Mucosa of descending colon (tissue), 3 donors: ENCODE measurements around the gene LZTS2. TPM values are rescaled to one million over a fixed set of nuclear protein-coding genes. Genes with fewer than 3 reads are reported as not detected.

ENCODE experiments used
- ATAC-seq: fragments of 200-7000 bp; cut with Tn5 transposase; one replicate; pipeline ENCODE4 v1.9.1; 2020; ENCODE audit warnings: mild to moderate bottlenecking, moderate library complexity
- DNase-seq, 3 donors: peaks; one replicate each; pipeline ENCODE4 v3.0.0-alpha.2; 2020
- H3K36me3 ChIP-seq: fragments of 200-600 bp; one replicate; pipeline ENCODE4 v1.8.0; 2021; ENCODE audit warnings: low read depth, mild to moderate bottlenecking
- H3K4me1 ChIP-seq: fragments of 200-600 bp; one replicate; pipeline ENCODE4 v1.8.0; 2021; ENCODE audit warnings: low read depth, mild to moderate bottlenecking
- H3K4me3 ChIP-seq: fragments of 200-600 bp; one replicate; pipeline ENCODE4 v1.8.0; 2021; ENCODE audit warnings: mild to moderate bottlenecking
- H3K9me3 ChIP-seq: fragments of 200-600 bp; one replicate; pipeline ENCODE4 v1.8.0; 2021; ENCODE audit warnings: mild to moderate bottlenecking
- CTCF ChIP-seq: fragments of 200-600 bp; IDR thresholded peaks from one replicate; pipeline ENCODE4 v1.8.0; 2022; ENCODE audit warnings: antibody characterized with exemption, mild to moderate bottlenecking
- intact Hi-C, 2 donors: fragments of 100-400 bp; cut with DNase I in 1 of 2; cut with micrococcal nuclease in 1 of 2; formaldehyde crosslinking; loops; one replicate each; pipeline versions ENCODE4 v1.11.0 to v1.11.1; 2022; cut with DNase I, micrococcal nuclease
- total RNA-seq, 3 donors: library from RNA; stranded (reverse); fragmentation: NEBNext Ultra II Directional in 2 of 3; extraction: Animal tissue kit (Norgen Biotek cat#: 25700) in 2 of 3; gene quantifications; one replicate each; pipeline versions ENCODE4 v1.2.1 to v1.2.4, GENCODE V29; 2021 to 2023
- donor health status: DM: no; HTN: no; CAD: no; lungs with moderate emphysema.
- donor health status: DM: no; HTN: no; CAD: no.
- donor health status: DM: no; HTN: yes; CAD: no.

LZTS2 gene
- total RNA-seq, 3 donors from 2014 or later = 26.0 to 82.1 (median 31.5) TPM

DNA sequence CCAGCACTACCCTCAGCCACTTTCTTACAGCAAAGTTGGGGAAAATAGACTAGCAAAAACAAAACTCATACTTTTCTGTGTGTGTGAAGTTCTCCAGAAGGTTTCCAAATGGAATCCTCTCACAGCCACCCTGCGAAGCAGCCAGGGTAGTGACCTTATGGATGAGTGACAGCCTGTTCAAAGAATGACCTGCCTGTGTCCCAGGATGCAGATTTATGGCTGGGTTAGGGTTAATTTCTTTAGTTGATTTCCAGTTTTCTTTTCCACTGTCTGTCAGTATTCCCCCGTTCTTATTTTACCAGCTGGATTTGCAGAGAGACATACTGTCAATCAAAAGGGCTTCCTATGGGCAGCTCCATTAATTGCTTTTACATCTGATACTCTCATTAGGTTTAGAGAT lies 32.7 kb upstream of the LZTS2 start:
- Histone ChIP-seq H3K36me3 (no peaks in the 10 kb centered on the region), H3K9me3 (no peaks in the 10 kb centered on the region), H3K4me1 (peaks cover 22% of the 10 kb centered on the region), H3K4me3 (no peak overlapping the region)
- ATAC-seq (no peak), DNase-seq (no peak)
- TF ChIP-seq CTCF = no peak
- intact Hi-C loops = no loop called here

GRCh38 chr10:100967332-100967731 lies 32.3 kb upstream of the LZTS2 start:
- intact Hi-C loops = no loop called here
- Histone ChIP-seq H3K9me3 (no peaks in the 10 kb centered on the region), H3K4me3 (no peak overlapping the region), H3K4me1 (peaks cover 26% of the 10 kb centered on the region), H3K36me3 (no peaks in the 10 kb centered on the region)
- ATAC-seq (no peak), DNase-seq (no peak)
- no peak for TF ChIP-seq CTCF

- TF ChIP-seq CTCF = no peak
- no peak for DNase-seq
- peak; percentile 24 for ATAC-seq
- Histone ChIP-seq H3K9me3 (no peaks in the 10 kb centered on the region), H3K36me3 (no peaks in the 10 kb centered on the region), H3K4me3 (no peak overlapping the region), H3K4me1 (peaks cover 27% of the 10 kb centered on the region)
- intact Hi-C loops = no loop called here
These were observed 31.4 kb upstream of the LZTS2 start for GRCh38 chr10:100968062-100968736.

- peak overlapping the region; percentile 77 for H3K4me3 ChIP-seq
- no peak for TF ChIP-seq CTCF
- H3K9me3 ChIP-seq = no peaks in the 10 kb centered on the region
- intact Hi-C loops = no loop called here
- peaks cover 27% of the 10 kb centered on the region for H3K4me1 ChIP-seq
- DNase-seq = peak in 1 of 3 donors; percentile 65
- no peaks in the 10 kb centered on the region for H3K36me3 ChIP-seq
- peak; percentile 21 for ATAC-seq
These were observed 30.8 kb upstream of the LZTS2 start for GRCh38 chr10:100968863-100969186.

DNA sequence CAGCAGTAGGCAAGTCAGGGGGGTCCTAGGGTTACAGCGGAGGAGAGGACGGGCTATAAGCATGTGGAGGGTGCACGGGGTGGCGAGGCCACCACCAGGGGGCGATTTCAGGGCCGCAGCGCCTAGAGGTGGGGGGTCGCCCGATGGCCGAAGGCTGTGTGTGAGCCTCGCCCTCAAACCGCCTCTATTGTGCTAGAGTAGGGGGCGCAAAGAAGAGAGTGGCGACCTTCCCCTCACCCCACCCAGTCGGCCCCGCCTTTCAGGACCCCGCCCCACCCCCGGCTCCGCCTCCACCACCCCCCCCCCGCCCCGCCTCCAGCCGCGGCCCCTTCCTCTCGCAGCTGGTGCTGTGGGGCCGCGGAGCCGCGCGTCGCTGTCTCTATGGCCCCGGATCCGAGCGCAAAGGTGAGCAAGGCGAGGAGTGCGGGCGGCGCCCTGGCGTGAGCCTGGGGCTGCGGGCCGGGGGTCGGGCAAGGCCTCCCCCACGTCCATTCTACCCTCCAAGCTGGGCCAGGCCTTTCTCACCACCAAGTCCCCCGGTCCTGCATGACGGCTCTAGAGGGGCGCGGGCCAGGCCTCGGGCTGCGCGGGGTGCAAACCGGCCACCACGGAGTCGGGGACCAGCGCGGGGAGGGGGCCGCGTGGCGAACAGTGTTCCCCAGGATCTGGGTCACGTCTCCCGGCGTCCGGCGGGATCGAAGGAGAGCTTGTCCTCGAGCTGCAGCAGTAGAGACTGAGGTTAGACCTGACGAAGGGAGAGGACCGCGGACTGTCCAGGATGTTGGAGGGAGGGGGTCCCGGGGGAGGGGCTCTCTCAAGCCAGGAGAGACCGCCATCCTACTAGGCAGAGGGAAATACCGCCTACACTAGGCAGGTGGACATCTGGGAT lies 30.2 kb upstream of the LZTS2 start, which contains the start of gene SEMA4G:
Gene SEMA4G, plus strand, starts transcription at position 318 of the 889 bp plus-strand sequence. CDS start 3,409 bp downstream, outside the sequence.
- peak; percentile 56 for TF ChIP-seq CTCF
- H3K36me3 ChIP-seq = no peaks in the 10 kb centered on the region
- peaks cover 27% of the 10 kb centered on the region for H3K4me1 ChIP-seq
- peak; percentile 52 for ATAC-seq
- DNase-seq = peak; percentile 65 to 81 (median 74)
- no peaks in the 10 kb centered on the region for H3K9me3 ChIP-seq
- intact Hi-C loops = no loop called here
- H3K4me3 ChIP-seq = peak within 1 kb of the TSS; percentile 77
